Fibroblast of lung (primary cell): Measurements from ENCODE around the gene GPR141.

Experiments used
- EZH2 ChIP-seq: IDR thresholded peaks from 2 replicates; pipeline ENCODE4 v1.5.1; 2012; ENCODE audit warnings: low read length, control low read depth, mild to moderate bottlenecking; ENCODE audit errors: missing control alignments
- TF ChIP-seq, protein P1 (sequence below), 2 donors: IDR thresholded peaks in 1 of 2; conservative IDR thresholded peaks in 1 of 2; 1 replicate in 1 of 2; 2 replicates in 1 of 2; pipeline ENCODE4 v1.5.1; 2011 to 2012; ENCODE audit warnings: low read length in 2 of 2, control low read depth in 1 of 2, inconsistent platforms in 1 of 2, low read depth in 1 of 2, mild to moderate bottlenecking in 1 of 2

DNA sequence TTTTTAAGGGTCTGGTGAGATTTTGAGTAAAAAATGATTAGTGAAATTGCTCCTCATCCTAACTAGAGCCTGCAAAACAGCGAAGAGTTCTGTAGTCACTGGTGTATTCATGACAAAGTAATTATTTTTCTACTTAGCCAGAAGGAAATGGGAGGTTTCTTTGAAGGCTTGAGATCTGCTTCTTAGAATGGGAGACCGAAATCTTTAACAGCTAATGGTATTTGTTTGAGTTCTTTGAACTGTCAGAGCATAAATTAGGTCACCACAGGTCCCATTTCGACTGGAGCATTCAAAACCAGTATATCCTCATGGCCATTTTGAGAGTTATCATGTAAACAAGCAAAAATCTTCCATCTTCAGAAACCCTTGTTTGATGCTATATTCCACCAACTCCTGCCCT, 87.8 kb downstream of the GPR141 start:
- TF ChIP-seq, protein P1, sequence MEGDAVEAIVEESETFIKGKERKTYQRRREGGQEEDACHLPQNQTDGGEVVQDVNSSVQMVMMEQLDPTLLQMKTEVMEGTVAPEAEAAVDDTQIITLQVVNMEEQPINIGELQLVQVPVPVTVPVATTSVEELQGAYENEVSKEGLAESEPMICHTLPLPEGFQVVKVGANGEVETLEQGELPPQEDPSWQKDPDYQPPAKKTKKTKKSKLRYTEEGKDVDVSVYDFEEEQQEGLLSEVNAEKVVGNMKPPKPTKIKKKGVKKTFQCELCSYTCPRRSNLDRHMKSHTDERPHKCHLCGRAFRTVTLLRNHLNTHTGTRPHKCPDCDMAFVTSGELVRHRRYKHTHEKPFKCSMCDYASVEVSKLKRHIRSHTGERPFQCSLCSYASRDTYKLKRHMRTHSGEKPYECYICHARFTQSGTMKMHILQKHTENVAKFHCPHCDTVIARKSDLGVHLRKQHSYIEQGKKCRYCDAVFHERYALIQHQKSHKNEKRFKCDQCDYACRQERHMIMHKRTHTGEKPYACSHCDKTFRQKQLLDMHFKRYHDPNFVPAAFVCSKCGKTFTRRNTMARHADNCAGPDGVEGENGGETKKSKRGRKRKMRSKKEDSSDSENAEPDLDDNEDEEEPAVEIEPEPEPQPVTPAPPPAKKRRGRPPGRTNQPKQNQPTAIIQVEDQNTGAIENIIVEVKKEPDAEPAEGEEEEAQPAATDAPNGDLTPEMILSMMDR (conservative IDR thresholded peaks at IDR 0.05 in 1 of 2, IDR thresholded peaks at IDR 0.05 in 1 of 2; ENCODE audit: low read depth in 1 of 2, low read length in 2 of 2), result no peak
- no peak for TF ChIP-seq EZH2
